Measurements from ENCODE around the gene ELFN2.
"Not testable (repeated sequence)": the region's sequence is repeated elsewhere in the genome, so short reads cannot be mapped to it uniquely, and the experiment has no call there.

Gene ELFN2

GRCh38 chr22:37401401-37402183 is 25.7 kb downstream of the ELFN2 start:
- H3K4me1 ChIP-seq (ENCODE audit: control insufficient read depth in 1 of 2, insufficient read depth in 1 of 2, low read depth in 1 of 2, low read length in 1 of 2) = no peaks in the 10 kb centered on the region
- H3K9me3 ChIP-seq = no peaks in the 10 kb centered on the region
- H3K36me3 ChIP-seq = no peaks in the 10 kb centered on the region
- no peak for TF ChIP-seq CTCF (IDR thresholded peaks at IDR 0.05)
- no peak overlapping the region for H3K27ac ChIP-seq
- H3K4me3 ChIP-seq (ENCODE audit: low read depth in 1 of 2, low read length in 1 of 2) = no peak overlapping the region
- H3K27me3 ChIP-seq = peaks cover 2% of the 10 kb centered on the region

GRCh38 chr22:37400719-37401118 is 26.6 kb downstream of the ELFN2 start:
- peaks cover 4% of the 10 kb centered on the region for H3K27me3 ChIP-seq
- H3K4me3 ChIP-seq (ENCODE audit: low read depth in 1 of 2, low read length in 1 of 2) = no peak overlapping the region
- H3K9me3 ChIP-seq = no peaks in the 10 kb centered on the region
- H3K27ac ChIP-seq = no peak overlapping the region
- H3K4me1 ChIP-seq (ENCODE audit: control insufficient read depth in 1 of 2, insufficient read depth in 1 of 2, low read depth in 1 of 2, low read length in 1 of 2) = no peaks in the 10 kb centered on the region
- no peak for TF ChIP-seq CTCF (IDR thresholded peaks at IDR 0.05)
- no peaks in the 10 kb centered on the region for H3K36me3 ChIP-seq

- H3K36me3 ChIP-seq; H3K27me3 ChIP-seq; H3K9me3 ChIP-seq; H3K4me3 ChIP-seq (ENCODE audit: low read depth in 1 of 2, low read length in 1 of 2); H3K4me1 ChIP-seq (ENCODE audit: control insufficient read depth in 1 of 2, insufficient read depth in 1 of 2, low read depth in 1 of 2, low read length in 1 of 2); H3K27ac ChIP-seq: not testable (repeated sequence)
Measured at GRCh38 chr22:37399457-37399856, 27.8 kb downstream of the ELFN2 start.

- H3K4me3 ChIP-seq (ENCODE audit: low read depth in 1 of 2, low read length in 1 of 2) = no peak overlapping the region
- H3K27me3 ChIP-seq = peaks cover 4% of the 10 kb centered on the region
- TF ChIP-seq CTCF (IDR thresholded peaks at IDR 0.05) = no peak
- H3K27ac ChIP-seq = no peak overlapping the region
- no peaks in the 10 kb centered on the region for H3K9me3 ChIP-seq
- H3K4me1 ChIP-seq (ENCODE audit: control insufficient read depth in 1 of 2, insufficient read depth in 1 of 2, low read depth in 1 of 2, low read length in 1 of 2) = no peaks in the 10 kb centered on the region
- no peaks in the 10 kb centered on the region for H3K36me3 ChIP-seq
Measured at GRCh38 chr22:37397226-37397625, 30.1 kb downstream of the ELFN2 start.

- no peaks in the 10 kb centered on the region for H3K9me3 ChIP-seq
- no peaks in the 10 kb centered on the region for H3K4me1 ChIP-seq (ENCODE audit: control insufficient read depth in 1 of 2, insufficient read depth in 1 of 2, low read depth in 1 of 2, low read length in 1 of 2)
- no peaks in the 10 kb centered on the region for H3K36me3 ChIP-seq
- H3K27ac ChIP-seq = no peak overlapping the region
- no peak for TF ChIP-seq CTCF (IDR thresholded peaks at IDR 0.05)
- H3K27me3 ChIP-seq = peaks cover 4% of the 10 kb centered on the region
- no peak overlapping the region for H3K4me3 ChIP-seq (ENCODE audit: low read depth in 1 of 2, low read length in 1 of 2)
Measured at GRCh38 chr22:37396488-37397084, 30.7 kb downstream of the ELFN2 start.

GRCh38 chr22:37394341-37394740 is 32.9 kb downstream of the ELFN2 start:
- Histone ChIP-seq H3K27me3 (peaks cover 4% of the 10 kb centered on the region), H3K4me1 (ENCODE audit: control insufficient read depth in 1 of 2, insufficient read depth in 1 of 2, low read depth in 1 of 2, low read length in 1 of 2) (no peaks in the 10 kb centered on the region), H3K27ac (no peak overlapping the region), H3K36me3 (no peaks in the 10 kb centered on the region), H3K4me3 (ENCODE audit: low read depth in 1 of 2, low read length in 1 of 2) (no peak overlapping the region), H3K9me3 (no peaks in the 10 kb centered on the region)
- TF ChIP-seq CTCF (IDR thresholded peaks at IDR 0.05) = no peak
